Measurements from ENCODE around the gene UBE3C.
A peak's percentile ranks its signal among the peaks of the same experiment; 100 is the strongest.

- peak; percentile 78 for TF ChIP-seq POLR2A (IDR thresholded peaks at IDR 0.05)
- TF ChIP-seq EP300 (IDR thresholded peaks at IDR 0.05; ENCODE audit: low read depth): no peak
- no peak for TF ChIP-seq CTCF (IDR thresholded peaks at IDR 0.05)
- TF ChIP-seq POLR2AphosphoS5 (IDR thresholded peaks at IDR 0.05): peak in 1 of 3 donors; percentile 37
Observed at GRCh38 chr7:157278791-157279724, 140.3 kb downstream of the UBE3C start.
